ENCODE results near the gene CYSTM1.

DNA sequence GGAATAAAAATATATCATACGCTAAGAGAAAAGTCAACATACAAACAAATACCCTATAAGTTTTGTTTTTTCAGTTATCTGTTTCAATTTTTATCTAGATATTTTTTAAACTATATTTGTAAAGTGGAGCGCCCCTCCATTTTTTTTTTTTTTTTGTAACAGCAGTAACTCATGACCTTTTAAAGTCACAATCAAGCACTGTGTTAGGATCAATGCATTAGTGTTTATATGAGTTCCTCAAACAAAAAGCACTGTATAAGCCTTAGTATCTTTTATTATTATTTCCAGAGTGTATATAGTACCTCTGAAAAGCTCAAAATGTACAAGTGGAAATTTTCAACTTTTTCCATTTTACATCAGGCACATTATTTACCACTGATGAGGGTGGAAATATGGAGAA lies 107.3 kb downstream of the CYSTM1 start:
- TF ChIP-seq, protein P1, sequence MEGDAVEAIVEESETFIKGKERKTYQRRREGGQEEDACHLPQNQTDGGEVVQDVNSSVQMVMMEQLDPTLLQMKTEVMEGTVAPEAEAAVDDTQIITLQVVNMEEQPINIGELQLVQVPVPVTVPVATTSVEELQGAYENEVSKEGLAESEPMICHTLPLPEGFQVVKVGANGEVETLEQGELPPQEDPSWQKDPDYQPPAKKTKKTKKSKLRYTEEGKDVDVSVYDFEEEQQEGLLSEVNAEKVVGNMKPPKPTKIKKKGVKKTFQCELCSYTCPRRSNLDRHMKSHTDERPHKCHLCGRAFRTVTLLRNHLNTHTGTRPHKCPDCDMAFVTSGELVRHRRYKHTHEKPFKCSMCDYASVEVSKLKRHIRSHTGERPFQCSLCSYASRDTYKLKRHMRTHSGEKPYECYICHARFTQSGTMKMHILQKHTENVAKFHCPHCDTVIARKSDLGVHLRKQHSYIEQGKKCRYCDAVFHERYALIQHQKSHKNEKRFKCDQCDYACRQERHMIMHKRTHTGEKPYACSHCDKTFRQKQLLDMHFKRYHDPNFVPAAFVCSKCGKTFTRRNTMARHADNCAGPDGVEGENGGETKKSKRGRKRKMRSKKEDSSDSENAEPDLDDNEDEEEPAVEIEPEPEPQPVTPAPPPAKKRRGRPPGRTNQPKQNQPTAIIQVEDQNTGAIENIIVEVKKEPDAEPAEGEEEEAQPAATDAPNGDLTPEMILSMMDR (IDR thresholded peaks at IDR 0.05) = no peak
- no peak for TF ChIP-seq POLR2A (IDR thresholded peaks at IDR 0.05)

All from body of pancreas (tissue), 4 donors.